ENCODE results near the gene ITIH4. TPM values are rescaled to one million over a fixed set of nuclear protein-coding genes. Genes with fewer than 3 reads are reported as not detected.

ITIH4 gene
- total and polyA plus RNA-seq, 4 donors = 4.5 to 33.8 (median 12.0) TPM

DNA sequence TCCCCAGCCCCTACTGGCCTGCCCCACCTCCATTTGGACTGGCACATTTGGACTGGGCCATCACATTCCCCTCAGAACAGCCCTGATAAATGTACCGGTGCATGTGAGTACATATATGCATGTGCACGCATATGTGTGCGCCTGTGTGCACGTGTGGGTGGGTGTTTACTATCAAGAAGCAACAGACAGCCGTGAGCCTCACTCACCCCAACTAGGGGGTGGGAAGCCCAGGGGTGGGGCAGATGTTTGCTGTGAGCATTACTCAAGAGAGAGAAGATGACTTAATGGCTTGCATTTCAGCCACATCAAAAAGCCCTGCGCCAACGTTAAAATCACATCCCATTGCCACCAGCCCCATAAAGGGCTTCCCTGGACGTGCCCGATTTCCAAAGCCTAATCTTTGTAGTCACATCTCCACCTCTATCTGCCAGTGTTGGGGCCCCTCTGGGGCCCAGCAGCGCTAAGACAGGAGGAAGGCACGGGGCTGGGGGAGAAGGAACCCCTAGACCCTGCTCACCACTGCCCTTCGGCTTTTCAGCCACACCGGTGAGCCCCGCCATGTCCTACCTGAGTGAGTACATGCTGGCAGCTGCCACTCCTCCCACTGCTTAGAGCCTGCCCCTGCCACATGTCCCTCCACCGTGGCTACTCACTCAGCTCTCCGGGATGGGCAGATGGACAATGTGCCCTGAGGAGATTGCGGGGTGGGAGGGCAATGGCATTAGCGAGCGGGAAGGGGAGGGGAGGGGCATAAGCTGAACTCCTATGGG lies 25.0 kb downstream of the ITIH4 start:
- H3K27ac ChIP-seq (ENCODE audit: low read depth in 1 of 2, low read length in 1 of 2) = no peak overlapping the region
- no peaks in the 10 kb centered on the region for H3K27me3 ChIP-seq (ENCODE audit: control insufficient read depth in 3 of 3, insufficient read depth in 3 of 3, low read length in 2 of 3)
- no peaks in the 10 kb centered on the region for H3K36me3 ChIP-seq (ENCODE audit: control insufficient read depth in 4 of 4, insufficient read depth in 4 of 4, low read length in 4 of 4)
- H3K9me3 ChIP-seq (ENCODE audit: control insufficient read depth in 4 of 4, insufficient read depth in 3 of 4, low read length in 3 of 4) = no peaks in the 10 kb centered on the region
- no peak overlapping the region for H3K4me3 ChIP-seq
- DNase-seq = no peak
- WGBS, 2 donors = 78 to 85% methylated on average over 19 of the region's 19 CpGs
- no peak for ATAC-seq (ENCODE audit: insufficient read depth, low FRiP score)
- no peaks in the 10 kb centered on the region for H3K4me1 ChIP-seq (ENCODE audit: control insufficient read depth in 5 of 5, insufficient read depth in 5 of 5, low read length in 5 of 5)
- TF ChIP-seq, protein P1, sequence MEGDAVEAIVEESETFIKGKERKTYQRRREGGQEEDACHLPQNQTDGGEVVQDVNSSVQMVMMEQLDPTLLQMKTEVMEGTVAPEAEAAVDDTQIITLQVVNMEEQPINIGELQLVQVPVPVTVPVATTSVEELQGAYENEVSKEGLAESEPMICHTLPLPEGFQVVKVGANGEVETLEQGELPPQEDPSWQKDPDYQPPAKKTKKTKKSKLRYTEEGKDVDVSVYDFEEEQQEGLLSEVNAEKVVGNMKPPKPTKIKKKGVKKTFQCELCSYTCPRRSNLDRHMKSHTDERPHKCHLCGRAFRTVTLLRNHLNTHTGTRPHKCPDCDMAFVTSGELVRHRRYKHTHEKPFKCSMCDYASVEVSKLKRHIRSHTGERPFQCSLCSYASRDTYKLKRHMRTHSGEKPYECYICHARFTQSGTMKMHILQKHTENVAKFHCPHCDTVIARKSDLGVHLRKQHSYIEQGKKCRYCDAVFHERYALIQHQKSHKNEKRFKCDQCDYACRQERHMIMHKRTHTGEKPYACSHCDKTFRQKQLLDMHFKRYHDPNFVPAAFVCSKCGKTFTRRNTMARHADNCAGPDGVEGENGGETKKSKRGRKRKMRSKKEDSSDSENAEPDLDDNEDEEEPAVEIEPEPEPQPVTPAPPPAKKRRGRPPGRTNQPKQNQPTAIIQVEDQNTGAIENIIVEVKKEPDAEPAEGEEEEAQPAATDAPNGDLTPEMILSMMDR (IDR thresholded peaks at IDR 0.05; ENCODE audit: control extremely low read depth, extremely low read depth) = no peak
- no peak overlapping the region for H3K9ac ChIP-seq (ENCODE audit: insufficient read depth in 1 of 2, low read length in 2 of 2)

DNA sequence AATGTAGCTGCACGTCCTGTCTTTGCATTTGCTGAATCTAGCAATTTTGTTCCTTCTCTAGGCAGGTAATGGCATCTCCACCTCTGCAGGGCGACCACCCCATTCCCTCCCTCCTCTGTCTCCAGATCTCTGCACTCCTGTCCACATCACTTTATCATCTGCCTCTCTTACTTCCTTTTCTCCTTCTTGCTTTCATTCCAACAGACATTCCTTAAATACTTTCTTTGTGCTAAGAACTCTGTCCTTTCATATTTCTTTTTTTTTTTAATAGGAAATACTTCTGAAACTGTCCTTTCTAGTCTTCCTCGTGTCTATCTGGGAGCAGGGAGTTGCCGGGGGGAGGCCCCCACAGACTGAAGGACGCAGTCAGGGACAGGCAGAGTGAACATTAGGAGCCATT lies 28.6 kb downstream of the ITIH4 start:
- DNase-seq (no peak), ATAC-seq (ENCODE audit: insufficient read depth, low FRiP score) (no peak)
- H3K27ac ChIP-seq (ENCODE audit: low read depth in 1 of 2, low read length in 1 of 2) = no peak overlapping the region
- H3K4me3 ChIP-seq = no peak overlapping the region
- TF ChIP-seq, protein P1 (IDR thresholded peaks at IDR 0.05; ENCODE audit: control extremely low read depth, extremely low read depth) = no peak
- H3K4me1 ChIP-seq (ENCODE audit: control insufficient read depth in 5 of 5, insufficient read depth in 5 of 5, low read length in 5 of 5) = no peaks in the 10 kb centered on the region
- H3K9me3 ChIP-seq (ENCODE audit: control insufficient read depth in 4 of 4, insufficient read depth in 3 of 4, low read length in 3 of 4) = no peaks in the 10 kb centered on the region
- no peak overlapping the region for H3K9ac ChIP-seq (ENCODE audit: insufficient read depth in 1 of 2, low read length in 2 of 2)
- 56 to 80% methylated on average over 5 of the region's 5 CpGs for WGBS, 2 donors
- H3K27me3 ChIP-seq (ENCODE audit: control insufficient read depth in 3 of 3, insufficient read depth in 3 of 3, low read length in 2 of 3) = no peaks in the 10 kb centered on the region
- H3K36me3 ChIP-seq (ENCODE audit: control insufficient read depth in 4 of 4, insufficient read depth in 4 of 4, low read length in 4 of 4) = no peaks in the 10 kb centered on the region

GRCh38 chr3:52800079-52800478 lies 30.4 kb downstream of the ITIH4 start:
- Histone ChIP-seq H3K27ac (ENCODE audit: low read depth in 1 of 2, low read length in 1 of 2) (no peak overlapping the region), H3K9me3 (ENCODE audit: control insufficient read depth in 4 of 4, insufficient read depth in 3 of 4, low read length in 3 of 4) (no peaks in the 10 kb centered on the region), H3K4me1 (ENCODE audit: control insufficient read depth in 5 of 5, insufficient read depth in 5 of 5, low read length in 5 of 5) (no peaks in the 10 kb centered on the region), H3K36me3 (ENCODE audit: control insufficient read depth in 4 of 4, insufficient read depth in 4 of 4, low read length in 4 of 4) (no peaks in the 10 kb centered on the region), H3K27me3 (ENCODE audit: control insufficient read depth in 3 of 3, insufficient read depth in 3 of 3, low read length in 2 of 3) (no peaks in the 10 kb centered on the region), H3K4me3 (no peak overlapping the region), H3K9ac (ENCODE audit: insufficient read depth in 1 of 2, low read length in 2 of 2) (no peak overlapping the region)
- DNase-seq (peak in 1 of 3 donors; percentile 19), ATAC-seq (ENCODE audit: insufficient read depth, low FRiP score) (no peak)
- TF ChIP-seq, protein P1 (IDR thresholded peaks at IDR 0.05; ENCODE audit: control extremely low read depth, extremely low read depth) = no peak
- 82 to 84% methylated on average over 7 of the region's 7 CpGs for WGBS, 2 donors

Measured in lung (tissue), 12 donors.